NCI-H1694 (cell line): ENCODE data around the gene NAA80.

Source experiments
- DNase-seq: peaks from one replicate; lab custom pipeline; 2025; lab: John Stamatoyannopoulos, UW

NAA80 gene

GRCh38 chr3:50258029-50258680 lies 41.0 kb downstream of the NAA80 start:
- no peak for DNase-seq

DNA sequence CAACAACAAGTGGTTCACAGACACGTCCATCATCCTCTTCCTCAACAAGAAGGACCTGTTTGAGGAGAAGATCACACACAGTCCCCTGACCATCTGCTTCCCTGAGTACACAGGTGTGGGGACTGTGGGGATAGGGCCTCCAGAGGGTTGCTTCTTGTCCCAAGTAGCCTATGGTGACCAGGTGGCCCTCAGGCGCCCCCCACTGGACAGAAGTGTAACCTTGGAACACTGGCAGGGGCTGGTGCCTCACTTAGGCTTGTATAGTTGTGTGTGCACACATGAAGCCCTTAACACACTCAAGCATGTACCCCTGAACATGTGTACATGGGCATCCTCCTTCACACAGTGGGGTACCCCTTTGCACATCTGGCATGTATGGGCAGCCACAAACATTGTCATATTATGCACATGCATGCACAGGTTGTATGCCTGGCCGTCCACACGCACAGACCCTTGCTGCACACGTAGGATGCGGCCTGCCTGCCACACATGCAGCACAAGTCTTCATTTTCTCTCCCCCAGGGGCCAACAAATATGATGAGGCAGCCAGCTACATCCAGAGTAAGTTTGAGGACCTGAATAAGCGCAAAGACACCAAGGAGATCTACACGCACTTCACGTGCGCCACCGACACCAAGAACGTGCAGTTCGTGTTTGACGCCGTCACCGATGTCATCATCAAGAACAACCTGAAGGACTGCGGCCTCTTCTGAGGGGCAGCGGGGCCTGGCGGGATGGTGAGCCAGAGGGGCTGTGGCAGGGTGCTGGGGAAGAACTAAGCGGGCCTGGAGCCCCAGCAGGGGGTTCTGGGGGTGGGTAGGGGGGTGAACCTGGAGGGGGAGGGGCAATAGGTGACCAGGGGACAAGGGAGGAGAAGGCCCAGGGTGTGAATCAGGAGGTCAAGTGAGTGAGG lies 42.0 kb downstream of the NAA80 start:
- no peak for DNase-seq

GRCh38 chr3:50255251-50255615 lies 44.0 kb downstream of the NAA80 start:
- DNase-seq: no peak

GRCh38 chr3:50254577-50255250 lies 44.5 kb downstream of the NAA80 start:
- no peak for DNase-seq

- no peak for DNase-seq
These were observed 48.0 kb downstream of the NAA80 start for GRCh38 chr3:50251220-50251619.

DNA sequence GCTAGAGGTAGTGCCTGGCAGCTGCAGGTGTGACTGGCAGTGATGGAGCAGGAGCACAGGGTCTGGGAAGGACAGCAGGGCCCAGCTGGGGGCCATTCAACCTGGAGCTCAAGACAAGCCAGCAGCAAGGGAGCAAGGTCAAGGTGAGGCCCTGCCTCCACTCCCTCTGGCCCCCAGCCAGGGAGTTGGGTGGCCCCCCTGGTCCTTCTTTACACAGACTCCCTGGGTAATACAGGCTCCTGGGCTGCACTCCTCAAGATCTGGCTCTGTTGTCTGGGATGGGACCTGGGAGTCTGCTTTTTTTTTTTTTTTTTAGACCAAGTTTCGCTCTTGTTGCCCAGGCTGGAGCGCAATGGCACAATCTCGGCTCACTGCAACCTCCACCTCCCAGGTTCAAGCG lies 48.7 kb downstream of the NAA80 start:
- no peak for DNase-seq

DNA sequence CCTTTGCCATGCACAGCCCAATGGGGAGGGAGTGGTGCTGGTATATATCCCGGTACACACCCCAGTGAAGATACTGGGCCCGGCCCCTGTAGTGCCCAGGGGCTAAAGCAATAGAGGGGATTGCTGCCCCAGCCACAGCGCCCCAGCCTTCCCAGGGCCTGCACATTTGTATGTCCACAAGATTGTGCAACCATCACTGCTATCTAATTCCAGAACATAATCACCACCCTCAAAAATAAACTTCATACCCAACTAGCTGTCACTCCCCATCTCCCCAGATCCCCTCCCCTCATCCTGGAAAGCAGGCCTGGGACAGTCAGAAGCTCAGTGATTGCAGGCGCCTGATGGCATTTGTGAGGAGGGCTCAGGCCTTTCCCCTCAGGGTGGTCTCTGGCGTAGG lies 49.7 kb downstream of the NAA80 start:
- DNase-seq: no peak

DNA sequence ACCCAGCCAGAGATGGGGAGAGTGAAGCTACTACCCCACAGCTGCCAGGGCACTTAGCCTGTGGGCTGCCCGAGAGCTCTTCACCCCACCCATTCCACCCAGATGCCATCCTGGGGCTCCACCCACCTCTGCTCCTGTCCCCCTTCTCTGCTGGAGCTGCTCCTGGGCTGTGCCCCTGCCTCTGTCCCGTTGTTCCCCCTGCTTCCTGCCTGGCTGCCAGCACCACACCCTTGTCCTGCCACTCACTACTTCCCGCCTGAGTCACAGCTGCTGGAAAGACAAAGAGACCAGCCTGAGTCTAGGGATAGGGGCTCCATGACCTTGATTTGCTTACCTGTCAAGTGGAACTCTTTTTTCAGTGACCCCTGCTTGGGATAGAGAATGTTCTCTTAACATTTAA lies 50.8 kb downstream of the NAA80 start:
- no peak for DNase-seq

GRCh38 chr3:50246517-50246954 lies 52.7 kb downstream of the NAA80 start:
- no peak for DNase-seq
